Heart left ventricle (tissue), 16 donors: ENCODE measurements around the gene ABHD17C. TPM values are rescaled to one million over a fixed set of nuclear protein-coding genes. Genes with fewer than 3 reads are reported as not detected.

Experiments used
- ATAC-seq, 4 donors: fragments of 200-7000 bp; cut with Tn5 transposase; one replicate each; pipeline ENCODE4 v1.9.1; 2020 to 2022; ENCODE audit warnings: moderate library complexity in 4 of 4, mild to moderate bottlenecking in 3 of 4, moderate number of reproducible peaks in 1 of 4
- DNase-seq, 5 donors: peaks; one replicate each; pipeline ENCODE4 v3.0.0-alpha.2; 2020
- H3K27ac ChIP-seq, 12 donors: fragments of 200-600 bp; sonication (generic) in 4 of 12; one replicate each; pipeline versions ENCODE4 v1.5.0 to v1.8.0; 2016 to 2022; ENCODE audit warnings: mild to moderate bottlenecking in 2 of 12
- H3K27me3 ChIP-seq, 9 donors: fragments of 200-600 bp; sonication (generic) in 2 of 9; one replicate each; pipeline versions ENCODE4 v1.5.1 to v1.8.0; 2016 to 2022; ENCODE audit warnings: mild to moderate bottlenecking in 3 of 9
- H3K36me3 ChIP-seq, 9 donors: fragments of 200-600 bp; sonication (generic) in 2 of 9; one replicate each; pipeline versions ENCODE4 v1.5.0 to v1.8.0; 2018 to 2022; ENCODE audit warnings: mild to moderate bottlenecking in 2 of 9
- H3K4me1 ChIP-seq, 12 donors: fragments of 200-600 bp; sonication (generic) in 4 of 12; one replicate each; pipeline versions ENCODE4 v1.5.0 to v1.8.0; 2016 to 2022; ENCODE audit warnings: mild to moderate bottlenecking in 3 of 12
- H3K4me3 ChIP-seq, 12 donors: fragments of 200-600 bp; sonication (generic) in 4 of 12; one replicate each; pipeline versions ENCODE4 v1.5.0 to v1.8.0; 2017 to 2022; ENCODE audit warnings: mild to moderate bottlenecking in 9 of 12, moderate library complexity in 4 of 12
- H3K9me3 ChIP-seq, 12 donors: fragments of 200-600 bp; sonication (generic) in 4 of 12; one replicate each; pipeline versions ENCODE4 v1.5.0 to v1.8.0; 2016 to 2022; ENCODE audit warnings: mild to moderate bottlenecking in 1 of 12
- POLR2A ChIP-seq, 2 donors: fragments of 450-650 bp; IDR thresholded peaks; one replicate each; pipeline ENCODE4 v1.6.1; 2017; ENCODE audit warnings: antibody characterized with exemption in 2 of 2, mild to moderate bottlenecking in 2 of 2, moderate library complexity in 2 of 2
- WGBS, 4 donors: extraction: QIAGEN DNeasy Blood & Tissue Kit in 2 of 4; methylation state at CpG; one replicate each; pipeline versions ENCODE4 v1.1.5 to v1.1.7; 2013 to 2018; 5-methylcytosine and 5-hydroxymethylcytosine counted together
- intact Hi-C, 10 donors: fragments of 100-400 bp; cut with DNase I; formaldehyde crosslinking; loops; one replicate each; pipeline versions ENCODE4 v1.11.1 to v1.14.2; 2022
- polyA plus RNA-seq, 2 donors: library from polyadenylated mRNA; stranded (reverse); fragments of 200-250 nt; gene quantifications; one replicate each; pipeline ENCODE4 v1.2.3, GENCODE V29; 2013
- total RNA-seq, 9 donors: library from RNA; depleted of rRNA in 2 of 9; stranded (reverse); fragments of >200 nt in 2 of 9; fragmentation: NEBNext Ultra II Directional in 3 of 9; extraction: Animal tissue kit (Norgen Biotek cat#: 25700) in 3 of 9; gene quantifications; one replicate each; pipeline versions ENCODE4 v1.1.0 to v1.2.4, GENCODE V29; 2016 to 2023
- TF ChIP-seq, protein P1 (sequence below), 12 donors: fragments of 200-600 bp; sonication (generic) in 4 of 12; IDR thresholded peaks; one replicate each; pipeline versions ENCODE4 v1.5.0 to v1.8.0; 2018 to 2022; ENCODE audit warnings: antibody characterized with exemption in 12 of 12, mild to moderate bottlenecking in 5 of 12
- donor health status: ischemic (EF 13 %, LVEDD 7.1; RV severe dilation, severe dysfunction).
- donor health status: healthy with polysubstance abuse.
- donor health status: DM: no; HTN: yes; CAD: no.
- donor health status: DM: no; HTN: no; CAD: no.
- donor health status: ischemic (EF 25% LVEDD 6.9; RV normal size, moderate dysfunction).
- donor health status: ischemic (EF 25% LVEDD 5.7; RV mildly dilated, moderate dysfunction).
- donor health status: healthy.
- donor health status: DM: yes; HTN: yes; CAD: no.
- donor health status: ischemic (EF 35%, LVEDD 5.7; RV mildly dilated, moderate dysfunction).
- donor health status: nonischemic (EF 11% LVEDD 7.7; RV severe dilation, severe dysfunction).
- donor health status: DM: yes; HTN: yes; CAD: no.
- donor health status: PGD.
- donor health status: ischemic (EF 29% LVEDD 5.4; RV normal size, mild dysfunction).
- donor health status: nonischemic (EF 23%, LVEDD 6.1; RV moderate dilation, normal function).

ABHD17C gene
- total and polyA plus RNA-seq, 11 donors: 2.8 to 10.2 (median 5.6) TPM

DNA sequence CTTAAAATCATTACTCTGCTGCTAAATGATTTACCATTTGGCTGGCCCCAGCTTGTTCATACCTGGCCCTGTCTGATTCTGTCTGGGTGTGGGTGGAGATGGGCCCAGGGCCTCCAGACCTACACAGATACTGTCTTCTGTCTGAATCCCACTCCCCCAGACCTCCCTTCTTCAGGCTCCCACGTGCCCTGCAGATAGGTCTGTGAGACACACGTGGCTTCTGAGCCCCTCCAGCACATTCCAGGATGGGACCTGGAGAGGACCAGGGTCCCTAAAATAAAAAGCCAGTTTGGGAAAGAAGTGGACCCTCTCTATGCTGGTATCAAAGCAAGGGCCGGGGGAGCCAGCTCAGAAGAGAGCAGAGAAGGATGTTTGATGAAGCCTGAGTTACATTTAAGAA lies 69.4 kb downstream of the ABHD17C start:
- intact Hi-C loops: loop anchor here in 1 of 10 donors (5.0 kb wide), 1 partner anchor 197 kb away; no protein-coding TSS in a partner anchor
- DNase-seq (no peak), ATAC-seq (no peak)
- Histone ChIP-seq H3K4me3 (no peak overlapping the region), H3K36me3 (no peaks in the 10 kb centered on the region), H3K27ac (no peak overlapping the region), H3K9me3 (no peaks in the 10 kb centered on the region), H3K4me1 (no peaks in the 10 kb centered on the region), H3K27me3 (peaks cover 0 to 1% (median 0%) of the 10 kb centered on the region in 9 donors)
- WGBS, 4 donors: 71 to 78% (median 73%) methylated on average over 3 of the region's 3 CpGs
- TF ChIP-seq POLR2A (IDR thresholded peaks at IDR 0.05): no peak
- TF ChIP-seq, protein P1, sequence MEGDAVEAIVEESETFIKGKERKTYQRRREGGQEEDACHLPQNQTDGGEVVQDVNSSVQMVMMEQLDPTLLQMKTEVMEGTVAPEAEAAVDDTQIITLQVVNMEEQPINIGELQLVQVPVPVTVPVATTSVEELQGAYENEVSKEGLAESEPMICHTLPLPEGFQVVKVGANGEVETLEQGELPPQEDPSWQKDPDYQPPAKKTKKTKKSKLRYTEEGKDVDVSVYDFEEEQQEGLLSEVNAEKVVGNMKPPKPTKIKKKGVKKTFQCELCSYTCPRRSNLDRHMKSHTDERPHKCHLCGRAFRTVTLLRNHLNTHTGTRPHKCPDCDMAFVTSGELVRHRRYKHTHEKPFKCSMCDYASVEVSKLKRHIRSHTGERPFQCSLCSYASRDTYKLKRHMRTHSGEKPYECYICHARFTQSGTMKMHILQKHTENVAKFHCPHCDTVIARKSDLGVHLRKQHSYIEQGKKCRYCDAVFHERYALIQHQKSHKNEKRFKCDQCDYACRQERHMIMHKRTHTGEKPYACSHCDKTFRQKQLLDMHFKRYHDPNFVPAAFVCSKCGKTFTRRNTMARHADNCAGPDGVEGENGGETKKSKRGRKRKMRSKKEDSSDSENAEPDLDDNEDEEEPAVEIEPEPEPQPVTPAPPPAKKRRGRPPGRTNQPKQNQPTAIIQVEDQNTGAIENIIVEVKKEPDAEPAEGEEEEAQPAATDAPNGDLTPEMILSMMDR (IDR thresholded peaks at IDR 0.05): no peak

DNA sequence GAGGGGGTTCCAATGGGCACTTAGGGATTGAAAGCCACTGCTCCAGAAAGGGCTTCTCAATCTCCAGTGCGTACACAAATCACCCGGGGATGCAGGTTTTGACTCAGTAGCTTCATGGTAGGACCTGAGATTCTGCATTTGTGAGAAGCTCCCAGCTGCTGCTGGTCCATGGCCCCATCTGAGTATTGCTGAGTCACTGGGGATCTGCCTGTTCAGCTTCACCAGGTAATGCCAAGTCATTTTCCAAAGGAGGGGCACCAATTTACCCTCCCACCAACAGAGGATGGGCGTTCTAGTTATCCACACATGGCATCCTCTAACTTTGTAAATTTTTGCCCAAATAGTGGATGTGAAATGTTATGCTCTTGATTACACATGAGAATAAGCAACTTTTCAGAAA lies 71.2 kb downstream of the ABHD17C start:
- intact Hi-C loops: no loop called here
- DNase-seq: no peak
- WGBS, 4 donors: 94 to 98% (median 95%) methylated on average over 3 of the region's 3 CpGs

DNA sequence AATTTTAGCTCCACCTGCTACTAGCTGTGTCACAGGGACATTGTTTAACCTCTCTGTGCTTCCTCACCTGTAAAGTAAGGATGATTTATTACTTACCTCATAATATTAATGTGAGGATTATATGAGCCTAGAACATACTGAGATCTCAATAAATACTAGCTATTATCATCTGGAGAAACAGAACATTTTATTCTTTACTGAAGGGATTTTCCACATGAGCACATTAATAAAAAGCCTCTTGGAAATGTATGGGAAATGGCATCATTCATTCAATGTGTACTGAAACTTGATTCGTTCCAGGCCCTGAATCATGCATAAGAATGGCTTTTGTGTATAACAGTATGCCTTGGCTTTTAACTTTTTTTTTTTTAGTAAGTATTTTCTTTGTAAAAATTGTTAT lies 73.0 kb downstream of the ABHD17C start:
- Histone ChIP-seq H3K36me3 (no peaks in the 10 kb centered on the region), H3K4me3 (no peak overlapping the region), H3K27ac (no peak overlapping the region), H3K27me3 (peaks cover 0 to 3% (median 0%) of the 10 kb centered on the region in 9 donors), H3K4me1 (no peaks in the 10 kb centered on the region), H3K9me3 (no peaks in the 10 kb centered on the region)
- no peak for ATAC-seq
- no peak for DNase-seq
- intact Hi-C loops: no loop called here
- TF ChIP-seq, protein P1 (IDR thresholded peaks at IDR 0.05): no peak
- no peak for TF ChIP-seq POLR2A (IDR thresholded peaks at IDR 0.05)
- 76 to 92% (median 78%) methylated on average over 1 of the region's 1 CpG for WGBS, 4 donors

More for the DNA sequence above, 71.2 kb downstream of the ABHD17C start:
- Histone ChIP-seq H3K4me3 (no peak overlapping the region), H3K27me3 (peaks cover 0 to 3% (median 0%) of the 10 kb centered on the region in 9 donors), H3K4me1 (no peaks in the 10 kb centered on the region), H3K36me3 (no peaks in the 10 kb centered on the region), H3K9me3 (no peaks in the 10 kb centered on the region), H3K27ac (no peak overlapping the region)
- ATAC-seq: no peak
- no peak for TF ChIP-seq POLR2A (IDR thresholded peaks at IDR 0.05)
- TF ChIP-seq, protein P1 (IDR thresholded peaks at IDR 0.05): no peak

DNA sequence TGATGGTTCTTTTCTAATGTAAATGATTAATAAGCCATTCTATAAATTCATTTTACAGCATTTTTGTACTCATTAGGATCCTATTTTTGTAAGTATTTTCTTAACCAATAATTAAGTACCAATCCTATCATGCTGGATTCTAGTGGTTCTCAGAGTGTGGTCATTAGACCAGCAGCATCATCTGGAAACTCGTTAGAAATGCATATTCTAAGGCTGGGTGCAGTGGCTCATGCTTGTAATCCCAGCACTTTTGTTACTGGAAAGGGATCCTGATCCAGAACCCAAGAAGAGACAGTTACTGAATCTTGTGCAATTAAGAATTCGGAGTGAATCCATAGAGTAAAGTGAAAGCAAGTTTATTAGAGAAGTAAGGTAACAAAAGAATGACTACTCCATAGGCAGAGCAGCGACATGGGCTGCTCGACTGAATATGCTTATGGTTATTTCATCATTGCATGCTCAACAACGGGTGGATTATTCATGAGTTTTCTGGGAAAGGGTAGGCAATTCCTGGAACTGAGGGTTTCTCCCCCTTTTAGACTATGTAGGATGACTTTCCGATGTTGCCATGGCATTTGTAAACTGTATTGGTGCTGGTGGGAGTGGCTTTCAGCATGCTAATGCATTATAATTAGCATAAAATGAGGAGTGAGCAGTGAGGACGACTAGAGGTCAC lies 74.2 kb downstream of the ABHD17C start:
- intact Hi-C loops: no loop called here
- Histone ChIP-seq H3K9me3 (no peaks in the 10 kb centered on the region), H3K27ac (no peak overlapping the region), H3K27me3 (peaks cover 0 to 3% (median 0%) of the 10 kb centered on the region in 9 donors), H3K36me3 (no peaks in the 10 kb centered on the region), H3K4me1 (no peaks in the 10 kb centered on the region), H3K4me3 (no peak overlapping the region)
- WGBS, 4 donors: 85 to 91% (median 87%) methylated on average over 7 of the region's 7 CpGs
- no peak for TF ChIP-seq POLR2A (IDR thresholded peaks at IDR 0.05)
- TF ChIP-seq, protein P1 (IDR thresholded peaks at IDR 0.05): no peak
- DNase-seq (no peak), ATAC-seq (no peak)
